Natural killer cell (primary cell): ENCODE measurements around the gene EPS8L2. TPM values are rescaled to one million over a fixed set of nuclear protein-coding genes. Genes with fewer than 3 reads are reported as not detected.

Experiments used
- ATAC-seq, 3 donors: fragments of 150-1000 bp in 2 of 3; fragments of 200-7000 bp in 1 of 3; cut with Tn5 transposase; 1 replicate in 1 of 3; 2 replicates in 2 of 3; pipeline ENCODE4 v1.10.0; 2021; ENCODE audit warnings: mild to moderate bottlenecking in 2 of 3, moderate library complexity in 2 of 3
- DNase-seq, 2 donors: peaks; one replicate each; pipeline versions ENCODE4 v3.0.0 to v3.0.0-alpha.2; 2013 to 2021; ENCODE audit warnings: mixed read lengths in 1 of 2
- H3K27ac ChIP-seq: one replicate; pipeline ENCODE4 v1.5.1; 2013; ENCODE audit warnings: mild to moderate bottlenecking, low read length
- H3K27me3 ChIP-seq: one replicate; pipeline ENCODE4 v1.6.1; 2013; ENCODE audit warnings: low read length; ENCODE audit not compliant: control insufficient read depth, insufficient read depth
- H3K36me3 ChIP-seq: one replicate; pipeline ENCODE4 v1.6.1; 2013; ENCODE audit warnings: low read length; ENCODE audit not compliant: control insufficient read depth, insufficient read depth
- H3K4me1 ChIP-seq: one replicate; pipeline ENCODE4 v1.6.1; 2013; ENCODE audit warnings: low read length; ENCODE audit not compliant: control insufficient read depth, insufficient read depth
- H3K4me3 ChIP-seq: one replicate; pipeline ENCODE4 v1.5.1; 2013; ENCODE audit warnings: low read length
- H3K9me3 ChIP-seq: one replicate; pipeline ENCODE4 v1.6.1; 2013; ENCODE audit warnings: low read length; ENCODE audit not compliant: control insufficient read depth, insufficient read depth
- H3K27ac Mint-ChIP-seq, 2 donors: one replicate each; pipeline ENCODE4 v1.8.0; 2022; ENCODE audit warnings: mild to moderate bottlenecking in 2 of 2, mixed read lengths in 2 of 2, moderate library complexity in 1 of 2
- H3K27me3 Mint-ChIP-seq, 2 donors: one replicate each; pipeline ENCODE4 v1.8.0; 2022; ENCODE audit warnings: low read depth in 2 of 2, mixed read lengths in 2 of 2
- H3K36me3 Mint-ChIP-seq: one replicate; pipeline ENCODE4 v1.8.0; 2022; ENCODE audit warnings: mixed read lengths
- H3K4me1 Mint-ChIP-seq, 2 donors: one replicate each; pipeline ENCODE4 v1.8.0; 2022; ENCODE audit warnings: mixed read lengths in 2 of 2
- H3K4me3 Mint-ChIP-seq: one replicate; pipeline ENCODE4 v1.8.0; 2022; ENCODE audit warnings: mild to moderate bottlenecking, moderate library complexity, mixed read lengths
- H3K9me3 Mint-ChIP-seq, 2 donors: one replicate each; pipeline ENCODE4 v1.8.0; 2022; ENCODE audit warnings: mixed read lengths in 2 of 2
- CTCF ChIP-seq: fragments of 200-600 bp; IDR thresholded peaks from one replicate; pipeline ENCODE4 v1.8.0; 2022; ENCODE audit warnings: antibody characterized with exemption
- WGBS: methylation state at CpG from one replicate; pipeline ENCODE4 v1.1.7; 2013; ENCODE audit warnings: missing lambda C conversion rate; ENCODE audit not compliant: insufficient coverage; 5-methylcytosine and 5-hydroxymethylcytosine counted together
- intact Hi-C: fragments of 100-400 bp; cut with micrococcal nuclease; formaldehyde crosslinking; loops from one replicate; pipeline ENCODE4 v1.14.2; 2022
- total RNA-seq, 4 donors: library from RNA; stranded (reverse); fragments of 120-200 nt in 1 of 4; gene quantifications; one replicate each; pipeline versions ENCODE4 v1.2.3 to v1.2.4, GENCODE V29; 2013 to 2022

Gene EPS8L2
- total RNA-seq, 3 donors from 2014 or later (not counting 1 experiment from before 2014, with no cell fraction given), result 6.9 to 10.9 (median 9.3) TPM

DNA sequence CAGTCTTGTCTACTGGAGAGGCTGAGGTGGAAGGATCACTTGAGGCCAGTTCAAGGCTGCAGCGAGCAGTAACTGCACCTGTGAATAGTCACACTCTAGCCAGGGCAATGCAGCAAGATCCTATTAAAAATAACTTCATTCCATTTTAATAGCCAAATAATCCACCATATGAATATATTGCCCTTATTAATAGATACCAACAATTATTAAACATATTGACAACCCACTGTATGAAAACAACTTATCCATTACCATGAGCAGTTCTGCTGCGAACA lies 60.8 kb downstream of the EPS8L2 start:
- DNase-seq, result no peak
- Histone ChIP-seq H3K36me3 (peaks cover 37% of the 10 kb centered on the region), H3K4me3 (no peak overlapping the region), H3K9me3 (no peaks in the 10 kb centered on the region), H3K4me1 (no peaks in the 10 kb centered on the region), H3K27ac (no peak overlapping the region), H3K27me3 (no peaks in the 10 kb centered on the region)
- no peaks in the 10 kb centered on the region for H3K36me3 Mint-ChIP-seq
- H3K4me3 Mint-ChIP-seq, result no peak overlapping the region
- no peak for ATAC-seq
- TF ChIP-seq CTCF, result no peak
- intact Hi-C loops, result no loop called here
- 100% methylated on average over 2 of the region's 2 CpGs for WGBS
- H3K27me3 Mint-ChIP-seq, result no peaks in the 10 kb centered on the region
- no peaks in the 10 kb centered on the region for H3K9me3 Mint-ChIP-seq
- H3K4me1 Mint-ChIP-seq, result no peaks in the 10 kb centered on the region
- no peak overlapping the region for H3K27ac Mint-ChIP-seq

- H3K4me1 ChIP-seq, result no peaks in the 10 kb centered on the region
- ATAC-seq, result no peak
Measured at GRCh38 chr11:767238-767637, 61.2 kb downstream of the EPS8L2 start.

DNA sequence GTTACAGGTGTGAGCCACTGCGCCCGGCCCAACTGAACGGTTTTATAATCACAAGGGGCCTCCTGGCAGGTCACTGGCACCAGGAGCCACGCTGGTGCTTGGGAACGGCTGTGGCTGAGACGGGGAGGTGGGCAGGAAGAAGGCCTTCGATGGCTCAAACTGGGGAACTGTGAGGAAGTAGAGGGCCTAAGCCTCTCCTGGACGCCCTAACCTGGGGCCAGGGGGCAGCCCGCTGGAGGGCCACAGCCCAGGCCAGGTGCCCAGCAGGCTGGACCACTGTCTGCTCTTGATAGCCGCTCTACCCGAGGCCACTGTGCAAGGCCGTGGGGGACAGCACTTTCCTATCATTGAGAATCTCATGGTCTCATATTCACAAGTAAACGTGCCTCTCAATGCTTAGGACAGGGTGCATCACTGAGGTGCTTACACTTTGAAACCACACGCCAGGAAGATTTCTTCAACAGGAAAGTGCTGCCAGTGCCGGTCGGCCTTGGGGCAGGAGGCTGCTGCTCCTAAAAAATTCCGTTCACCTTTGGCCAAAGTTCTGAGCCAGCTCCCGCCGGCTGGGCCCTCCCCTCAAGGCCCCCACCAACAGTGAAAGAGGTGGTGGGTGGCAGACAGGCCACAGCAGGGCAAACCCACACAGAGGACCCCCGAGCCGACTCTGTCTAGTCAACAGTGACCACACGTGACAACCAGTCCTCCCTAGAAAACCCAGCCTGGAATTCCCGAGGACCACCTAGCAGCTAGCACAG lies 64.0 kb downstream of the EPS8L2 start:
- no peaks in the 10 kb centered on the region for H3K27me3 Mint-ChIP-seq
- H3K4me1 ChIP-seq, result peaks cover 1% of the 10 kb centered on the region
- H3K36me3 ChIP-seq, result peaks cover 16% of the 10 kb centered on the region
- intact Hi-C loops, result no loop called here
- H3K9me3 Mint-ChIP-seq, result no peaks in the 10 kb centered on the region
- no peak overlapping the region for H3K27ac ChIP-seq
- H3K4me3 Mint-ChIP-seq, result no peak overlapping the region
- DNase-seq (no peak), ATAC-seq (no peak)
- H3K9me3 ChIP-seq, result no peaks in the 10 kb centered on the region
- H3K36me3 Mint-ChIP-seq, result no peaks in the 10 kb centered on the region
- no peaks in the 10 kb centered on the region for H3K27me3 ChIP-seq
- 92% methylated on average over 20 of the region's 23 CpGs for WGBS
- no peak overlapping the region for H3K4me3 ChIP-seq
- no peaks in the 10 kb centered on the region for H3K4me1 Mint-ChIP-seq
- TF ChIP-seq CTCF, result no peak
- no peak overlapping the region for H3K27ac Mint-ChIP-seq

More at GRCh38 chr11:767238-767637, 61.2 kb downstream of the EPS8L2 start:
- 96% methylated on average over 10 of the region's 11 CpGs for WGBS
- no peak overlapping the region for H3K27ac Mint-ChIP-seq
- H3K36me3 Mint-ChIP-seq, result no peaks in the 10 kb centered on the region
- intact Hi-C loops, result no loop called here
- Histone ChIP-seq H3K9me3 (no peaks in the 10 kb centered on the region), H3K4me3 (no peak overlapping the region), H3K27me3 (no peaks in the 10 kb centered on the region), H3K27ac (no peak overlapping the region), H3K36me3 (peaks cover 36% of the 10 kb centered on the region)
- H3K4me3 Mint-ChIP-seq, result no peak overlapping the region
- H3K9me3 Mint-ChIP-seq, result no peaks in the 10 kb centered on the region
- no peak for TF ChIP-seq CTCF
- no peaks in the 10 kb centered on the region for H3K27me3 Mint-ChIP-seq
- H3K4me1 Mint-ChIP-seq, result no peaks in the 10 kb centered on the region
- DNase-seq, result no peak
